NCI-H1417 (cell line): Measurements from ENCODE around the gene PTCD1.

ENCODE experiments used
- DNase-seq, 3 experiments: peaks; one replicate each; lab custom pipeline; 2025; lab: John Stamatoyannopoulos, UW

The PTCD1 gene

GRCh38 chr7:99368750-99369389 is 69.7 kb downstream of the PTCD1 start:
- peak in 1 of 3 experiments; percentile 75 for DNase-seq
